GM12892 (cell line): ENCODE results near the gene USP17L20.
"Not testable (repeated sequence)": the region's sequence is repeated elsewhere in the genome, so short reads cannot be mapped to it uniquely, and the experiment has no call there.

ENCODE experiments used
- POLR2A ChIP-seq: IDR thresholded peaks from 2 replicates; pipeline ENCODE4 v1.6.1; 2011; ENCODE audit warnings: low read depth, low read length, control low read depth
- POLR2AphosphoS5 ChIP-seq: IDR thresholded peaks from 2 replicates; pipeline ENCODE4 v1.6.1; 2011; ENCODE audit warnings: low read depth, low read length, control low read depth

GRCh38 chr4:9219852-9220251 lies 38.1 kb upstream of the USP17L20 start, which contains the start of gene USP17L12:
- not testable (repeated sequence) for TF ChIP-seq POLR2A, POLR2AphosphoS5
